Stimulated activated naive B cell treated with anti-CD40 and anti-IgM and Interleukin-4, amounts not matched to agents 10 μg/mL and 1 μg/mL and 100 μg/mL, for 72 hours (primary cell): ENCODE measurements around the gene OR5AK2.
"Not testable (repeated sequence)": the region's sequence is repeated elsewhere in the genome, so short reads cannot be mapped to it uniquely, and the experiment has no call there.

Experiments
- ATAC-seq, 2 donors: fragments of 150-1000 bp; cut with Tn5 transposase; replicated peaks; 2 replicates each; pipeline ENCODE4 v1.10.0; 2021; ENCODE audit warnings: moderate library complexity in 1 of 2
- DNase-seq: peaks from one replicate; pipeline ENCODE4 v3.0.0; 2021
- H3K27ac Mint-ChIP-seq: one replicate; pipeline ENCODE4 v1.8.0; 2022; ENCODE audit warnings: mild to moderate bottlenecking, mixed read lengths
- H3K27me3 Mint-ChIP-seq, 2 donors: one replicate each; pipeline ENCODE4 v1.8.0; 2022; ENCODE audit warnings: mixed read lengths in 2 of 2
- H3K36me3 Mint-ChIP-seq, 2 donors: one replicate each; pipeline ENCODE4 v1.8.0; 2022; ENCODE audit warnings: mixed read lengths in 2 of 2, mild to moderate bottlenecking in 1 of 2
- H3K4me1 Mint-ChIP-seq, 2 donors: one replicate each; pipeline ENCODE4 v1.8.0; 2022; ENCODE audit warnings: mixed read lengths in 2 of 2, mild to moderate bottlenecking in 1 of 2
- H3K4me3 Mint-ChIP-seq, 2 donors: one replicate each; pipeline ENCODE4 v1.8.0; 2022; ENCODE audit warnings: mild to moderate bottlenecking in 2 of 2, mixed read lengths in 2 of 2, moderate library complexity in 1 of 2
- H3K9me3 Mint-ChIP-seq, 2 donors: one replicate each; pipeline ENCODE4 v1.8.0; 2022; ENCODE audit warnings: mixed read lengths in 2 of 2, mild to moderate bottlenecking in 1 of 2

OR5AK2 gene

GRCh38 chr11:56988614-56989013 lies at the start of gene OR5AK2:
Gene OR5AK2, plus strand, starts transcription at chr11:56988914. Its CDS starts 0 bp downstream, at chr11:56988914.
- H3K27me3 Mint-ChIP-seq, result no peaks in the 10 kb centered on the region
- ATAC-seq (no peak), DNase-seq (no peak)
- no peaks in the 10 kb centered on the region for H3K36me3 Mint-ChIP-seq
- H3K9me3 Mint-ChIP-seq, result peaks cover 7 to 17% of the 10 kb centered on the region in 2 donors
- no peak within 1 kb of the TSS for H3K4me3 Mint-ChIP-seq
- no peaks in the 10 kb centered on the region for H3K4me1 Mint-ChIP-seq
- H3K27ac Mint-ChIP-seq, result no peak within 1 kb of the TSS

GRCh38 chr11:56945526-56945925 lies 43.2 kb upstream of the OR5AK2 start:
- H3K4me3 Mint-ChIP-seq, H3K27me3 Mint-ChIP-seq, ATAC-seq, H3K4me1 Mint-ChIP-seq, H3K27ac Mint-ChIP-seq, DNase-seq, H3K36me3 Mint-ChIP-seq: not testable (repeated sequence)
- H3K9me3 Mint-ChIP-seq, result peaks cover 13 to 18% of the 10 kb centered on the region in 2 donors

- DNase-seq (no peak), ATAC-seq (no peak)
- no peaks in the 10 kb centered on the region for H3K27me3 Mint-ChIP-seq
- no peaks in the 10 kb centered on the region for H3K4me1 Mint-ChIP-seq
- peaks cover 20 to 23% of the 10 kb centered on the region in 2 donors for H3K9me3 Mint-ChIP-seq
- H3K27ac Mint-ChIP-seq, result no peak overlapping the region
- no peaks in the 10 kb centered on the region for H3K36me3 Mint-ChIP-seq
- H3K4me3 Mint-ChIP-seq, result no peak overlapping the region
These were observed 39.7 kb upstream of the OR5AK2 start for GRCh38 chr11:56948991-56949515.

GRCh38 chr11:56950510-56950909 lies 38.2 kb upstream of the OR5AK2 start:
- ATAC-seq, result no peak
- peaks cover 25 to 26% of the 10 kb centered on the region in 2 donors for H3K9me3 Mint-ChIP-seq
- H3K27ac Mint-ChIP-seq, result no peak overlapping the region
- DNase-seq, result no peak
- H3K36me3 Mint-ChIP-seq, result no peaks in the 10 kb centered on the region
- H3K4me1 Mint-ChIP-seq, result no peaks in the 10 kb centered on the region
- H3K4me3 Mint-ChIP-seq, result no peak overlapping the region
- no peaks in the 10 kb centered on the region for H3K27me3 Mint-ChIP-seq

GRCh38 chr11:56953907-56954306 lies 34.8 kb upstream of the OR5AK2 start:
- not testable (repeated sequence) for ATAC-seq, H3K4me1 Mint-ChIP-seq

GRCh38 chr11:56961609-56962008 lies 27.1 kb upstream of the OR5AK2 start:
- DNase-seq, result no peak
- no peak overlapping the region for H3K27ac Mint-ChIP-seq
- H3K4me1 Mint-ChIP-seq, result no peaks in the 10 kb centered on the region
- H3K27me3 Mint-ChIP-seq, result no peaks in the 10 kb centered on the region
- H3K4me3 Mint-ChIP-seq, result no peak overlapping the region
- peaks cover 0 to 6% of the 10 kb centered on the region in 2 donors for H3K9me3 Mint-ChIP-seq
- ATAC-seq, result no peak
- no peaks in the 10 kb centered on the region for H3K36me3 Mint-ChIP-seq

More at GRCh38 chr11:56953907-56954306, 34.8 kb upstream of the OR5AK2 start:
- H3K27ac Mint-ChIP-seq, DNase-seq, H3K4me3 Mint-ChIP-seq, H3K36me3 Mint-ChIP-seq, H3K27me3 Mint-ChIP-seq: not testable (repeated sequence)
- peaks cover 21 to 26% of the 10 kb centered on the region in 2 donors for H3K9me3 Mint-ChIP-seq

GRCh38 chr11:56967726-56968125 lies 21.0 kb upstream of the OR5AK2 start:
- Mint-ChIP-seq H3K4me1 (no peaks in the 10 kb centered on the region), H3K4me3 (no peak overlapping the region), H3K9me3 (peaks cover 0 to 9% of the 10 kb centered on the region in 2 donors), H3K27me3 (no peaks in the 10 kb centered on the region), H3K27ac (no peak overlapping the region), H3K36me3 (no peaks in the 10 kb centered on the region)
- ATAC-seq, result no peak
- no peak for DNase-seq

GRCh38 chr11:56968524-56968923 lies 20.2 kb upstream of the OR5AK2 start:
- peaks cover 0 to 11% of the 10 kb centered on the region in 2 donors for H3K9me3 Mint-ChIP-seq
- no peaks in the 10 kb centered on the region for H3K27me3 Mint-ChIP-seq
- H3K27ac Mint-ChIP-seq, result no peak overlapping the region
- no peaks in the 10 kb centered on the region for H3K36me3 Mint-ChIP-seq
- H3K4me1 Mint-ChIP-seq, result no peaks in the 10 kb centered on the region
- ATAC-seq, result no peak
- DNase-seq, result no peak
- H3K4me3 Mint-ChIP-seq, result no peak overlapping the region

- no peaks in the 10 kb centered on the region for H3K4me1 Mint-ChIP-seq
- peaks cover 0 to 8% of the 10 kb centered on the region in 2 donors for H3K9me3 Mint-ChIP-seq
- DNase-seq (no peak), ATAC-seq (no peak)
- no peak overlapping the region for H3K4me3 Mint-ChIP-seq
- no peaks in the 10 kb centered on the region for H3K36me3 Mint-ChIP-seq
- H3K27ac Mint-ChIP-seq, result no peak overlapping the region
- H3K27me3 Mint-ChIP-seq, result no peaks in the 10 kb centered on the region
These were observed 11.4 kb upstream of the OR5AK2 start for GRCh38 chr11:56977314-56977713.

- ATAC-seq, result no peak
These were observed 2.0 kb downstream of the OR5AK2 start for GRCh38 chr11:56990702-56991101.

GRCh38 chr11:56994532-56994931 lies 5.8 kb downstream of the OR5AK2 start:
- DNase-seq, result no peak
- H3K36me3 Mint-ChIP-seq, result no peaks in the 10 kb centered on the region
- no peak overlapping the region for H3K27ac Mint-ChIP-seq
- no peaks in the 10 kb centered on the region for H3K4me1 Mint-ChIP-seq
- H3K27me3 Mint-ChIP-seq, result no peaks in the 10 kb centered on the region
- ATAC-seq, result no peak
- no peak overlapping the region for H3K4me3 Mint-ChIP-seq
- H3K9me3 Mint-ChIP-seq, result peaks cover 24 to 40% of the 10 kb centered on the region in 2 donors

More at GRCh38 chr11:56990702-56991101, 2.0 kb downstream of the OR5AK2 start:
- H3K27me3 Mint-ChIP-seq, result no peaks in the 10 kb centered on the region
- H3K9me3 Mint-ChIP-seq, result peaks cover 20 to 31% of the 10 kb centered on the region in 2 donors
- H3K27ac Mint-ChIP-seq, result no peak overlapping the region
- H3K36me3 Mint-ChIP-seq, result no peaks in the 10 kb centered on the region
- no peak for DNase-seq
- H3K4me1 Mint-ChIP-seq, result no peaks in the 10 kb centered on the region
- H3K4me3 Mint-ChIP-seq, result no peak overlapping the region

- H3K4me3 Mint-ChIP-seq, result no peak overlapping the region
- no peaks in the 10 kb centered on the region for H3K36me3 Mint-ChIP-seq
- no peak overlapping the region for H3K27ac Mint-ChIP-seq
- no peak for ATAC-seq
- peaks cover 8 to 14% of the 10 kb centered on the region in 2 donors for H3K9me3 Mint-ChIP-seq
- no peak for DNase-seq
- H3K4me1 Mint-ChIP-seq, result no peaks in the 10 kb centered on the region
- H3K27me3 Mint-ChIP-seq, result no peaks in the 10 kb centered on the region
These were observed 13.1 kb downstream of the OR5AK2 start for GRCh38 chr11:57001674-57002401.

GRCh38 chr11:57008373-57008772 lies 19.7 kb downstream of the OR5AK2 start:
- Mint-ChIP-seq H3K27ac (no peak overlapping the region), H3K36me3 (no peaks in the 10 kb centered on the region), H3K27me3 (no peaks in the 10 kb centered on the region), H3K4me3 (no peak overlapping the region), H3K4me1 (no peaks in the 10 kb centered on the region), H3K9me3 (peaks cover under 1 to 5% of the 10 kb centered on the region in 2 donors)
- DNase-seq, result no peak
- ATAC-seq, result no peak

GRCh38 chr11:57015679-57016078 lies 27.0 kb downstream of the OR5AK2 start:
- DNase-seq, result no peak
- H3K9me3 Mint-ChIP-seq, result peaks cover 2 to 3% of the 10 kb centered on the region in 2 donors
- no peaks in the 10 kb centered on the region for H3K4me1 Mint-ChIP-seq
- H3K27ac Mint-ChIP-seq, result no peak overlapping the region
- no peaks in the 10 kb centered on the region for H3K27me3 Mint-ChIP-seq
- H3K4me3 Mint-ChIP-seq, result no peak overlapping the region
- ATAC-seq, result no peak
- no peaks in the 10 kb centered on the region for H3K36me3 Mint-ChIP-seq

- H3K4me1 Mint-ChIP-seq, result no peaks in the 10 kb centered on the region
- ATAC-seq (no peak), DNase-seq (no peak)
- H3K27me3 Mint-ChIP-seq, result no peaks in the 10 kb centered on the region
- H3K9me3 Mint-ChIP-seq, result no peaks in the 10 kb centered on the region
- no peak overlapping the region for H3K27ac Mint-ChIP-seq
- no peaks in the 10 kb centered on the region for H3K36me3 Mint-ChIP-seq
- H3K4me3 Mint-ChIP-seq, result no peak overlapping the region
These were observed 42.8 kb downstream of the OR5AK2 start for GRCh38 chr11:57031556-57031955.
